ENCODE measurements around the gene ARVCF.
"Not testable (repeated sequence)": the region's sequence is repeated elsewhere in the genome, so short reads cannot be mapped to it uniquely, and the experiment has no call there.

DNA sequence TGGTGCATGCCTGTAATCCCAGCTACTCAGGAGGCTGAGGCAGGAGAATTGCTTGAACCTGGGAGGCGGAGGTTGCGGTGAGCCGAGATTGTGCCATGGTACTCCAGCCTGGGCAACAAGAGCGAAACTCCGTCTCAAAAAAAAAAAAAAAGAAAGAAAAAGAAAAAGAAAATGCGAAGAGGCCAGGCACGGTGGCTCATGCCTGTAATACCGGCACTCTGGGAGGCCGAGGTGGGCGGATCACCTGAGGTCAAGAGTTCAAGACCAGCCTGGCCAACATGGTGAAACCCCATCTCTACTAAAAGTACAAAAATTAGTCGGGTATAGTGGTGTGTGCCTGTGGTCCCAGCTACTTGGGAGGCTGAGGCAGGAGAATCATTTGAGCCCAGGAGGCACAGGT lies 90.6 kb downstream of the ARVCF start:
- TF ChIP-seq, protein P1, sequence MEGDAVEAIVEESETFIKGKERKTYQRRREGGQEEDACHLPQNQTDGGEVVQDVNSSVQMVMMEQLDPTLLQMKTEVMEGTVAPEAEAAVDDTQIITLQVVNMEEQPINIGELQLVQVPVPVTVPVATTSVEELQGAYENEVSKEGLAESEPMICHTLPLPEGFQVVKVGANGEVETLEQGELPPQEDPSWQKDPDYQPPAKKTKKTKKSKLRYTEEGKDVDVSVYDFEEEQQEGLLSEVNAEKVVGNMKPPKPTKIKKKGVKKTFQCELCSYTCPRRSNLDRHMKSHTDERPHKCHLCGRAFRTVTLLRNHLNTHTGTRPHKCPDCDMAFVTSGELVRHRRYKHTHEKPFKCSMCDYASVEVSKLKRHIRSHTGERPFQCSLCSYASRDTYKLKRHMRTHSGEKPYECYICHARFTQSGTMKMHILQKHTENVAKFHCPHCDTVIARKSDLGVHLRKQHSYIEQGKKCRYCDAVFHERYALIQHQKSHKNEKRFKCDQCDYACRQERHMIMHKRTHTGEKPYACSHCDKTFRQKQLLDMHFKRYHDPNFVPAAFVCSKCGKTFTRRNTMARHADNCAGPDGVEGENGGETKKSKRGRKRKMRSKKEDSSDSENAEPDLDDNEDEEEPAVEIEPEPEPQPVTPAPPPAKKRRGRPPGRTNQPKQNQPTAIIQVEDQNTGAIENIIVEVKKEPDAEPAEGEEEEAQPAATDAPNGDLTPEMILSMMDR (IDR thresholded peaks at IDR 0.05; ENCODE audit: low read length): not testable (repeated sequence)
- not testable (repeated sequence) for TF ChIP-seq EZH2 (IDR thresholded peaks at IDR 0.05; ENCODE audit: borderline replicate concordance, low read length)

All from OCI-LY1 (cell line).